CD4-positive, alpha-beta T cell (primary cell): ENCODE measurements around the gene LPP. TPM values are rescaled to one million over a fixed set of nuclear protein-coding genes. Genes with fewer than 3 reads are reported as not detected.

Source experiments
- ATAC-seq: fragments of 200-7000 bp; cut with Tn5 transposase; one replicate; pipeline ENCODE4 v1.10.0; 2022; ENCODE audit warnings: mild to moderate bottlenecking; ENCODE audit not compliant: poor library complexity
- CTCF ChIA-PET: fragments of 350-600 bp; sonication (Branson Sonifier 250); formaldehyde crosslinking; loops from one replicate; lab custom pipeline; 2021; ENCODE audit warnings: antibody characterized with exemption, inconsistent platforms; lab: Charles Lee
- POLR2A ChIA-PET: fragments of 350-600 bp; sonication (Branson Sonifier 250); formaldehyde crosslinking; loops from one replicate; lab custom pipeline; 2021; ENCODE audit warnings: antibody characterized with exemption, inconsistent platforms; lab: Charles Lee
- DNase-seq, 14 experiments: peaks; one replicate each; pipeline ENCODE4 v3.0.0-alpha.2; 2013 to 2020; ENCODE audit warnings: mixed read lengths in 2 of 14
- H3K27ac ChIP-seq, 2 donors: one replicate each; pipeline versions ENCODE4 v1.5.1 to v1.7.0; 2013; ENCODE audit warnings: low read length in 2 of 2, low read depth in 1 of 2, mild to moderate bottlenecking in 1 of 2
- H3K27me3 ChIP-seq, 2 experiments: 1 replicate in 1 of 2; 2 replicates in 1 of 2; pipeline versions ENCODE4 v1.6.1 to v1.7.0; 2013; ENCODE audit warnings: low read length in 2 of 2, control low read depth in 1 of 2, mild to moderate bottlenecking in 1 of 2, moderate library complexity in 1 of 2; ENCODE audit not compliant: insufficient read depth in 2 of 2, control insufficient read depth in 1 of 2
- H3K36me3 ChIP-seq: one replicate; pipeline ENCODE4 v1.6.1; 2013; ENCODE audit warnings: low read length, control low read depth; ENCODE audit not compliant: insufficient read depth
- H3K4me1 ChIP-seq: one replicate; pipeline ENCODE4 v1.6.1; 2013; ENCODE audit warnings: low read length, control low read depth; ENCODE audit not compliant: insufficient read depth
- H3K4me3 ChIP-seq: one replicate; pipeline ENCODE4 v1.5.1; 2013; ENCODE audit warnings: mild to moderate bottlenecking, low read length, moderate library complexity
- H3K9me3 ChIP-seq, 2 experiments: 1 replicate in 1 of 2; 2 replicates in 1 of 2; pipeline versions ENCODE4 v1.6.1 to v1.7.0; 2013; ENCODE audit warnings: low read length in 2 of 2, mild to moderate bottlenecking in 2 of 2, control low read depth in 1 of 2, moderate library complexity in 1 of 2; ENCODE audit not compliant: control insufficient read depth in 1 of 2, insufficient read depth in 1 of 2
- H3K27ac Mint-ChIP-seq: one replicate; pipeline ENCODE4 v1.8.0; 2020; ENCODE audit warnings: mixed read lengths
- H3K27me3 Mint-ChIP-seq: one replicate; pipeline ENCODE4 v1.8.0; 2021; ENCODE audit warnings: mixed read lengths
- H3K36me3 Mint-ChIP-seq: one replicate; pipeline ENCODE4 v1.8.0; 2021; ENCODE audit warnings: low read depth, mixed read lengths
- H3K4me1 Mint-ChIP-seq: one replicate; pipeline ENCODE4 v1.8.0; 2021; ENCODE audit warnings: low read depth, mixed read lengths
- H3K4me3 Mint-ChIP-seq: one replicate; pipeline ENCODE4 v1.8.0; 2020; ENCODE audit warnings: mild to moderate bottlenecking, mixed read lengths
- H3K9me3 Mint-ChIP-seq: one replicate; pipeline ENCODE4 v1.8.0; 2020; ENCODE audit warnings: mixed read lengths
- CTCF ChIP-seq: fragments of 200-600 bp; IDR thresholded peaks from one replicate; pipeline ENCODE4 v1.8.0; 2022; ENCODE audit warnings: antibody characterized with exemption, mild to moderate bottlenecking
- intact Hi-C, 2 experiments: fragments of 100-400 bp; cut with DNase I in 1 of 2; cut with micrococcal nuclease in 1 of 2; formaldehyde crosslinking; loops; one replicate each; pipeline versions ENCODE4 v1.15.1 to v1.9.0; 2023 to 2025; cut with DNase I, micrococcal nuclease
- total RNA-seq, 174 experiments: library from RNA in 2 of 174; stranded (reverse) in 2 of 174; gene quantifications; one replicate each; pipeline ENCODE4 v1.2.3 and lab custom pipeline; 2021 to 2026

The LPP gene
- total RNA-seq, 2 experiments from 2014 or later = 45.6 to 45.9 TPM

GRCh38 chr3:188198001-188198400, 44.0 kb downstream of the LPP start:
- DNase-seq = no peak
- H3K27ac Mint-ChIP-seq = no peak overlapping the region
- intact Hi-C loops = no loop called here
- H3K4me3 Mint-ChIP-seq = no peak overlapping the region
- H3K9me3 ChIP-seq = no peaks in the 10 kb centered on the region
- H3K4me3 ChIP-seq = no peak overlapping the region
- H3K27me3 ChIP-seq = no peaks in the 10 kb centered on the region
- no peaks in the 10 kb centered on the region for H3K27me3 Mint-ChIP-seq
- peaks cover 22% of the 10 kb centered on the region for H3K36me3 Mint-ChIP-seq
- H3K4me1 Mint-ChIP-seq = peaks cover 34% of the 10 kb centered on the region
- CTCF ChIA-PET = no interaction called here
- no peaks in the 10 kb centered on the region for H3K36me3 ChIP-seq
- no peak for TF ChIP-seq CTCF
- H3K4me1 ChIP-seq = peaks cover 6% of the 10 kb centered on the region
- POLR2A ChIA-PET = interaction anchor here (1.1 kb wide), 1 partner anchor 12 kb away, joined by 3 read pairs; no protein-coding TSS in a partner anchor
- ATAC-seq = no peak
- no peaks in the 10 kb centered on the region for H3K9me3 Mint-ChIP-seq
- no peak overlapping the region for H3K27ac ChIP-seq

- no peak overlapping the region for H3K4me3 ChIP-seq
- intact Hi-C loops = no loop called here
- ATAC-seq = no peak
- no peaks in the 10 kb centered on the region for H3K36me3 ChIP-seq
- no peak overlapping the region for H3K27ac Mint-ChIP-seq
- peaks cover 36% of the 10 kb centered on the region for H3K4me1 Mint-ChIP-seq
- no peaks in the 10 kb centered on the region for H3K27me3 Mint-ChIP-seq
- no peaks in the 10 kb centered on the region for H3K9me3 Mint-ChIP-seq
- DNase-seq = no peak
- H3K9me3 ChIP-seq = no peaks in the 10 kb centered on the region
- H3K27ac ChIP-seq = no peak overlapping the region
- no peak overlapping the region for H3K4me3 Mint-ChIP-seq
- peaks cover 6% of the 10 kb centered on the region for H3K4me1 ChIP-seq
- ChIA-PET CTCF (no interaction called here), POLR2A (interaction anchor here (1.1 kb wide), 1 partner anchor 13 kb away, joined by 3 read pairs; no protein-coding TSS in a partner anchor)
- no peak for TF ChIP-seq CTCF
- no peaks in the 10 kb centered on the region for H3K27me3 ChIP-seq
- H3K36me3 Mint-ChIP-seq = peaks cover 16% of the 10 kb centered on the region
Observed at GRCh38 chr3:188198760-188199327, 44.9 kb downstream of the LPP start.

- no peaks in the 10 kb centered on the region for H3K27me3 Mint-ChIP-seq
- no peaks in the 10 kb centered on the region for H3K27me3 ChIP-seq
Observed at GRCh38 chr3:188199386-188199785, 45.4 kb downstream of the LPP start.

More at GRCh38 chr3:188199386-188199785, 45.4 kb downstream of the LPP start:
- H3K27ac ChIP-seq = no peak overlapping the region
- intact Hi-C loops = no loop called here
- no peak for ATAC-seq
- no peak overlapping the region for H3K4me3 Mint-ChIP-seq
- peaks cover 36% of the 10 kb centered on the region for H3K4me1 Mint-ChIP-seq
- H3K9me3 Mint-ChIP-seq = no peaks in the 10 kb centered on the region
- no peak for DNase-seq
- ChIA-PET CTCF (no interaction called here), POLR2A (no interaction called here)
- no peaks in the 10 kb centered on the region for H3K9me3 ChIP-seq
- H3K36me3 Mint-ChIP-seq = peaks cover 11% of the 10 kb centered on the region
- H3K27ac Mint-ChIP-seq = no peak overlapping the region
- H3K4me1 ChIP-seq = peaks cover 6% of the 10 kb centered on the region
- TF ChIP-seq CTCF = no peak
- H3K4me3 ChIP-seq = no peak overlapping the region
- H3K36me3 ChIP-seq = no peaks in the 10 kb centered on the region
